Stimulated activated CD8-positive, alpha-beta memory T cell treated with anti-CD3 and anti-CD28 coated beads, Interleukin-12 subunit alpha, Interleukin-12 subunit beta, amount 100 ng/mL, for 24 hours (primary cell): Measurements from ENCODE around the gene ITGA2B.
"Not testable (repeated sequence)": the region's sequence is repeated elsewhere in the genome, so short reads cannot be mapped to it uniquely, and the experiment has no call there.

Experiments
- DNase-seq: peaks from one replicate; pipeline ENCODE4 v3.0.0-alpha.2; 2020; ENCODE audit errors: extremely low read depth

Gene ITGA2B

GRCh38 chr17:44330263-44330662 is 59.2 kb downstream of the ITGA2B start:
- DNase-seq: not testable (repeated sequence)

GRCh38 chr17:44329516-44329915 is 59.9 kb downstream of the ITGA2B start:
- DNase-seq: not testable (repeated sequence)

GRCh38 chr17:44327715-44328449 is 61.6 kb downstream of the ITGA2B start:
- no peak for DNase-seq

- DNase-seq: peak; percentile 84
These were observed 62.5 kb downstream of the ITGA2B start for GRCh38 chr17:44326861-44327444.

- DNase-seq: peak; percentile 89
These were observed 64.7 kb downstream of the ITGA2B start, which contains the start of gene SLC25A39 for GRCh38 chr17:44324571-44325275. Gene SLC25A39, minus strand, starts transcription at chr17:44324823. Its CDS starts 1,261 bp downstream, at chr17:44323562.

GRCh38 chr17:44324092-44324570 is 65.3 kb downstream of the ITGA2B start:
- DNase-seq: no peak

GRCh38 chr17:44323359-44324091 is 65.9 kb downstream of the ITGA2B start:
- no peak for DNase-seq

GRCh38 chr17:44322236-44322895 is 67.1 kb downstream of the ITGA2B start:
- DNase-seq: no peak
